Omental fat pad (tissue), 4 donors: Measurements from ENCODE around the gene ADAP1. TPM values are rescaled to one million over a fixed set of nuclear protein-coding genes. Genes with fewer than 3 reads are reported as not detected.

Source experiments
- ATAC-seq: fragments of 150-250 bp; one replicate; pipeline ENCODE4 v1.9.1; 2016; ENCODE audit warnings: mild to moderate bottlenecking, moderate library complexity; ENCODE audit not compliant: low FRiP score
- DNase-seq: peaks from one replicate; pipeline ENCODE4 v3.0.0-alpha.2; 2019; ENCODE audit warnings: low spot score
- total RNA-seq, 4 donors: library from RNA; depleted of rRNA; stranded (reverse); fragments of >200 nt; gene quantifications; one replicate each; pipeline ENCODE4 v1.1.0, GENCODE V29; 2016
- TF ChIP-seq, protein P1 (sequence below), 3 donors: fragments of 450-650 bp; IDR thresholded peaks; one replicate each; pipeline ENCODE4 v1.5.1; 2016 to 2017; ENCODE audit warnings: antibody characterized with exemption in 3 of 3, mild to moderate bottlenecking in 3 of 3, moderate library complexity in 2 of 3

The ADAP1 gene
- total RNA-seq, 4 donors from 2014 or later: 6.7 to 21.7 (median 14.4) TPM

DNA sequence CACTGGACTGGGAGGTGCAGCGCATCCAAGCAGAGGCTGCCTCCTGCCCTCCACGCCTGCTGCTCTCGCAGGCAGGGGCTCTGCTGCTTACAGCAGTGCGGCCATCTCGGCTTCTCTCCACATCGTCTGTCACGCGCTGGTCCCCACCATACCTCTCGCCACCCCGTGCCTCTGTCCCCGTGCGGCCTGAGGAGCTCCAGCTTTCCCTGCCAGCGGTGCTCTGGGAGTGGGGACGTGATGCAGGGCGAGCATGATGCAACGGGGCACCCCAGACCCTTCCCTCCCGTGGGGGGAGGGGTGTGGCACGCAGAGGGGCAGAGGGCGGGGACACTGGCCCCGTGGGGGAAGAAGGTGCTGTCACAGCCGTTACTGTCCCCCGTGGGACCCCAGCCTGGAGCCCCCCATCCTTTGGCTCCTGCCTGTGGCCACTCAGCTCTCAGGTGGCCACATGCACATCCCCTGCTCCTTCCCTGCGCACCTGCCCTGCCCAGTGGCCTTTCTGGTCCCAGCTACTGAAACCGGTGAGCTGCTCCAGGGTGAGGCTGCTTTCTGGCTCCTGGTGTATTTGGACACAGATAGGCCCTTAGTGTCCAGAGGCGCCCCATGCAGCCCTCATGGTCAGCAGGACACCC lies 69.1 kb downstream of the ADAP1 start:
- DNase-seq: no peak
- TF ChIP-seq, protein P1, sequence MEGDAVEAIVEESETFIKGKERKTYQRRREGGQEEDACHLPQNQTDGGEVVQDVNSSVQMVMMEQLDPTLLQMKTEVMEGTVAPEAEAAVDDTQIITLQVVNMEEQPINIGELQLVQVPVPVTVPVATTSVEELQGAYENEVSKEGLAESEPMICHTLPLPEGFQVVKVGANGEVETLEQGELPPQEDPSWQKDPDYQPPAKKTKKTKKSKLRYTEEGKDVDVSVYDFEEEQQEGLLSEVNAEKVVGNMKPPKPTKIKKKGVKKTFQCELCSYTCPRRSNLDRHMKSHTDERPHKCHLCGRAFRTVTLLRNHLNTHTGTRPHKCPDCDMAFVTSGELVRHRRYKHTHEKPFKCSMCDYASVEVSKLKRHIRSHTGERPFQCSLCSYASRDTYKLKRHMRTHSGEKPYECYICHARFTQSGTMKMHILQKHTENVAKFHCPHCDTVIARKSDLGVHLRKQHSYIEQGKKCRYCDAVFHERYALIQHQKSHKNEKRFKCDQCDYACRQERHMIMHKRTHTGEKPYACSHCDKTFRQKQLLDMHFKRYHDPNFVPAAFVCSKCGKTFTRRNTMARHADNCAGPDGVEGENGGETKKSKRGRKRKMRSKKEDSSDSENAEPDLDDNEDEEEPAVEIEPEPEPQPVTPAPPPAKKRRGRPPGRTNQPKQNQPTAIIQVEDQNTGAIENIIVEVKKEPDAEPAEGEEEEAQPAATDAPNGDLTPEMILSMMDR (IDR thresholded peaks at IDR 0.05): no peak
- no peak for ATAC-seq

DNA sequence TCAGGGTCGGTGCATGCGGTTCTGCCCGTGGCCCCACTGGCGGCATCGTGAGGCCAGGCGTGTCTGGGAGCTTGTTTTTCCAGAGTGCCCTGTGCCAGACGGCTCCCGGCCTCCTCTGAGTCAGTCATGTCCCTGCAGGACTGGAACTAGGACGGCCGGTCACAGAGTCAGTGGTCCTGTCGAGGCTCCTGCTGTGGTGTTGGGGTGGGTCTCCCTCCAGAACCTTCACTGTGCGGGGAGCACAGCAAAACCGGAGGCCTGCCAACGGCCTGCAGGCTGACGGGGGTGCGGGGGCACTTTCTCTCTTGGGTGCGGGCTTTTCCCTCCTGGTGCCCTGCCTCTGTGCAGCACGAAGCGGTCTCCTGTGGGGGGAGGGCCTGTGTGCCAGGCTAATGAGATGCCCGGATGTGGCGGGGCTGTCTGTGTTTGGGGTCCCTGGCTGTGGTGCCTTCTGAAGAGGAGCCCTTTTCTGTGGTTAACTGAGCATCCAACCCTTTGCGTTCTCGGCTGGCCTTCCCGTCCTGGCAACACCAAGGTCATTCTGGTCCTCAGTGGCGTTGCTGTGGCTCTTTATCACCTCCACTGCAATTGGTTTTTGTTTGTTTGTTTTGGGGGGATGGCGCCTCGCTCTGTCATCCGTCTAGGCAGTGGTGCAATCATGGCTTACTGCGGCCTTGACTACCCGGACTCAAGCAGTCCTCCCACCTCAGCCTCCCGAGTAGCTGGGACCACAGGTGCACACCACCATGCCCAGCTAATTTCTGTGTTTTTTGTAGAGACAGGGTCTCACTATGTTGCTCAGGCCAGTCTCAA lies 70.1 kb downstream of the ADAP1 start:
- TF ChIP-seq, protein P1 (IDR thresholded peaks at IDR 0.05): no peak
- DNase-seq (no peak), ATAC-seq (no peak)

DNA sequence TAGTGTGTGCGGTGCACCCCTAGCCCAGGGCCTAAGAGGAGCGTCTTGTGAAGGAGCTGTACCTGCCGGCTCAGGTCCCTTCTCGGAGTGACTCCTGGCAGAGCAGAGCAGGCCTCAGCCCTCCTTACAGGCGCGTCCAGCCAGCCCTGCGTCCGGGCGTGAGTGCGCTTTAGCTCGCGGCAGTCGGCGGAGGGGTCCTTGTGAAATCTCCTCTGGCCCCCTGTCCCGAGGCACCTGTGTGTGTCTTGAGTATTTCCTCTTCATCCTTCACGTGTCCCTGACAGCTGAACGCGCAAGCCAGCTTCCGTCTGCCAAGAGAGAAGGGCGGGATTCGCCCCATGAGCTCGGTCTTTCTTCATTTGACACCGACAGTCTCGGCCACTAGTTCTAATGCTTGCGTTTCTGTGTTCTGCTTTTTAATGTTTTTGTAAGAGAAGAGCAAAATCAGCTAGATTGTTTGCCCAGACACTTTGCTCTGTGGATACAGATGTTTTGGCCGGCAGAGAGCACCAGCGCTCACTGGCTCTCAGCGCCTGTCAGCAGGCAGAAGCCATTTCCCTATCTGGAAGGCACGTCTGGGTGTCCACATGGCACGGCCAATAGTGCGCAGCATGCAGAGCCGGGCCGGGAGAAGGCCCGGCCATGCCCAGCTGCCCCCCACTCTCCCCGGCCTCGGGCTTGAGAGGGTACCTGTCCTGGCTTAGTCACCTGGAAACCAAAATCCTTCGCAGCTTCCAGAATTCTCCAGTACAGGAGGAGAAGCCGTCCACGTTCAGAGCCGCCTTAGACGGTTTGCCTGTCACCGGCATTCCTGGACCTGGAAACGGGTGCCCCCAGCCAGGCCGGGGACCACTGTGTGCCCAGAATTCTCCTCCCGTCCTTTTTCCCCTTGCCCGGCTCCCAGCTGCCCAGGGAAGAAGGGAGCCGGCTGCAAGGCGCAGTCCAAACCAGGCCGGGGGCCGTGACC lies 71.1 kb downstream of the ADAP1 start:
- TF ChIP-seq, protein P1 (IDR thresholded peaks at IDR 0.05): no peak
- DNase-seq (no peak), ATAC-seq (no peak)

DNA sequence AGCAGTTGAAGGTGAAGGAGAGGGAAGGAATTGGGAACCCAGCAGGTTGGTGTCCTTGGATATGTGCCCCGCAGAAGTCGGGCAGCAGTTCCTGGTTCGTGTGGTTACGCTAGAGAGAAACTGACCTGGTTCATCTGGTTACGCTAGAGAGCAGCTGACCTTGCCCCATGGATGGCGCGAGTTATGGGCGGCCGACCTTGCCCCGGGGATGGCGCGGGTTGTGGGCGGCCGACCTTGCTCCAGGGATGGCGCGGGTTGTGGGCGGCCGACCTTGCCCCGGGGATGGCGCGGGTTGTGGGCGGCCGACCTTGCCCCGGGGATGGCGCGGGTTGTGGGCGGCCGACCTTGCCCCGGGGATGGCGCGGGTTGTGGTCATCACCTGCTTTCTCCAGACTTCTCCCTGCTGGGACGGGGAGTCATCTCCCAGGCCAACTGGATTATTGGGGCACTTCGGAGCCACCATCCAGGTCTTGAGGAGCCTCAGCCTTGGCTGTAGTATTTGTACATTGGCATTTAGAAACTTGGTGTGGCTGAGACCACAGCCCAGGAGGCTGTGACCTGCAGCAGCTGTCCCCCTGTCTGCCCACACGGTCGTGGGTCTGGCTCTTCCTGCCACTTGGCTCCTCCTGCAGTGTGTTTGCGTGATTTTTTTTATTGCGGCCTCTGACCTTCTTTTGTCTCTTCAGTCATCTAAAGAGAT lies 72.0 kb downstream of the ADAP1 start:
- DNase-seq: no peak
- TF ChIP-seq, protein P1 (IDR thresholded peaks at IDR 0.05): no peak
- no peak for ATAC-seq

DNA sequence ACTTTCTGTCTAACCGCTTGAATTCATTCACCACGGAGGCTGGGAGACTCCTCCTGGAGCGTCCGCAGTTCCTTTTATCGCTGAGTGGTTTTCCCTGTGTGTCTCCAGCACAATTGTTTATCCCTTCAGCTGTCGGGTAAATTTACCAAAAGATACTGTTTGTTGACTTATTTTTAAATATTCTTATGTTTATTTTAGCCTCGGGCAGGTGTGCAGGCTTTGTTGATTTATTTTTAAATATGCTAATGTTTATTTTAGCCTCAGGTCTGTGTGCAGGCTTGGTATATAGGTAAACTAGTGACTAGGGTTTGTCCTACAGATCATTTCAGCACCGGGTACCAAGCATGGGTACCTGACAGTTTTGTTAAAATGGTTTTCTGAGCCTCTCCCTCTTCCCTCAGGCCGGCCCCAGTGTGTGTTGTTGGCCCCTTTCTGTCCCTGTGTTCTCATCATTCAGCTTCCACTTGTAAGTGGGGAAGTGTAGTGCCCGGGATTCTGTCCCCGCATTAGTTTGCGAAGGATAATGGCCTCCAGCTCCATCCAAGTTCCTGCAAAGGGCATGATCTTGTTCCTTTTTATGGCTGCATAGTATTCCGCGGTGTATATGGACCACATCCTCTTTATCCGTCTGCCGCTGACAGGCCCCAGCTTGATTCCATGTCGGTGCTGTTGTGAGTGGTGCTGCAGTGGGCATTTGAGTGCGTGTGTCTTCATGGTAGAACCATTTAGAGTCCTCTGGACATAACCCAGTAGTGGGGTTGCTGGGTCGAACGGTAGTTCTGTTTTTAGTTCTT lies 72.8 kb downstream of the ADAP1 start:
- no peak for ATAC-seq
- no peak for DNase-seq
- TF ChIP-seq, protein P1 (IDR thresholded peaks at IDR 0.05): no peak

DNA sequence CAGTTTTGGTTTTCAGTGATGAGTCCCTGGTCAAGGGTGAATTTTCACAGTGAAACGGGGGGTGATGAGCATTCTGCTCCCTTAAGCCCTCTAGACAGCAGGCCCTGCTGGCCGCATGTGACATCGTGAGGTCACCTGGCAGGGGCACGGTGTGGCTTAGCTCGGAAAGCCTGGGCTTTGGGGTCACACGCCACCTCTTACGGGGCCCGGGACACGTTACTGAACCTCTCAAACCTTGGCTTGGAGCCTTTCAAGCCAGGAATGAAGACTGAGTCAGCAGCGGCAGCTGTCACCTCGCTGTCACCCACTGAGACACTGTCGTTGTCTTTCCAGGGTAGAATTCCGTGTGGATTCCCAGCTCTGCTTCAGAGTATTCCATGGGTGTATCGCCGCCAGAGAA lies 74.0 kb downstream of the ADAP1 start:
- DNase-seq (no peak), ATAC-seq (no peak)
- TF ChIP-seq, protein P1 (IDR thresholded peaks at IDR 0.05): no peak
